ENCODE data around the gene LRRC14B. TPM values are rescaled to one million over a fixed set of nuclear protein-coding genes. Genes with fewer than 3 reads are reported as not detected.

The LRRC14B gene
- total and polyA plus RNA-seq, 4 donors = 0.09 TPM; not detected in 3

DNA sequence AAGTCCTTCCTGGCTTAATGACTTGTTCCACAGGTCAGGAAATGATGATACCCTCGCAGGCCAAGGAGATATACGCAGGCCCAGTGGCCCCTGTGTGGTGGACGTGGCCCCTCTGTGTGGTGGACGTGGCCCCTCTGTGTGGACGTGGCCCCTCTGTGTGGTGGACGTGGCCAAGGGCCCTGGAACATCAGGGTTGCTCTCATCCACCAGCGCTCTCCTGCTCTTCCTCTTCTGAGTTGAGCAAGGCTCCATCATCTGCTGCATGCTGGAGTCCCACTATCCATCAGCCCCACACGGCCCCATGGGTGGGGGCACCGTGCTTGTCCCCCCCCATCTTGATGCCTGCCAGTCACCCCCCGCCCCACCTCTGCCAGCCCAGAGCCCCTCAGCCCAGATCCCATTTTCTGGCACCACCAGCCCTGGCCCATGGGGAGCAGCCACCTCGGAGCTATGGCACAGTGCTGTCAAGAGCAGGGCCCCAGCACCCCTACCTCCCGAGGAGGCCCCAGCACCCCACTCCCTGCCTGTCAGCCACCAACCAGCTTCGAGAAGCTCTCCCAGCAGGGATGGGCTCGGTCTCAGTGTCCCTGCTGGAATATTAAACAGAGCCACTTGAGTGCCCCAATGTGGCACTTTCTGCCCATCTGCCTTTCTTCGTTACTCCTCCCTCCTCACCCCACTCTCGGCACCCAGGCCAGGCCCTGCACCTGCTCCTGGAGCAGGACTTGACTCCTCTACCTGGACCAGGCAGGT, 8.1 kb downstream of the LRRC14B start:
- DNase-seq (ENCODE audit: low spot score) = no peak
- Histone ChIP-seq H3K4me3 (ENCODE audit: low read depth in 1 of 3, low read length in 3 of 3) (no peak overlapping the region), H3K4me1 (ENCODE audit: control insufficient read depth in 4 of 4, insufficient read depth in 4 of 4, low read length in 3 of 4) (no peaks in the 10 kb centered on the region), H3K9ac (ENCODE audit: low read depth in 1 of 2, low read length in 2 of 2) (no peak overlapping the region), H3K27ac (ENCODE audit: low read depth in 1 of 2, low read length in 2 of 2) (no peak overlapping the region), H3K27me3 (ENCODE audit: control insufficient read depth in 4 of 4, insufficient read depth in 4 of 4, low read length in 3 of 4) (no peaks in the 10 kb centered on the region), H3K9me3 (ENCODE audit: control insufficient read depth in 4 of 4, low read length in 3 of 4) (no peaks in the 10 kb centered on the region), H3K36me3 (ENCODE audit: control insufficient read depth in 4 of 4, insufficient read depth in 3 of 4, low read depth in 1 of 4, low read length in 3 of 4) (peaks cover 0 to 9% (median 2%) of the 10 kb centered on the region in 4 donors)
- WGBS = 98% methylated on average over 16 of the region's 16 CpGs
- no peak for TF ChIP-seq JUND (IDR thresholded peaks at IDR 0.05)
- no peak for TF ChIP-seq HNF4A (conservative IDR thresholded peaks at IDR 0.05)
- TF ChIP-seq HNF4G (IDR thresholded peaks at IDR 0.05) = no peak
- TF ChIP-seq EGR1 (IDR thresholded peaks at IDR 0.05; ENCODE audit: low read depth in 2 of 2) = no peak

- TF ChIP-seq GABPA (IDR thresholded peaks at IDR 0.05 in 1 of 2, conservative IDR thresholded peaks at IDR 0.05 in 1 of 2) (no peak), MAX (IDR thresholded peaks at IDR 0.05) (no peak), SP1 (IDR thresholded peaks at IDR 0.05) (no peak), YY1 (IDR thresholded peaks at IDR 0.05) (no peak), CTCF (IDR thresholded peaks at IDR 0.05; ENCODE audit: low read depth, low read length, missing input control) (no peak), TAF1 (conservative IDR thresholded peaks at IDR 0.05) (no peak), REST (IDR thresholded peaks at IDR 0.05) (no peak), RXRA (IDR thresholded peaks at IDR 0.05) (no peak), FOXA2 (IDR thresholded peaks at IDR 0.05) (no peak), NR2F2 (IDR thresholded peaks at IDR 0.05) (no peak), FOXA1 (IDR thresholded peaks at IDR 0.05) (no peak), HNF4A (conservative IDR thresholded peaks at IDR 0.05) (no peak), EGR1 (IDR thresholded peaks at IDR 0.05; ENCODE audit: low read depth in 2 of 2) (no peak), JUND (IDR thresholded peaks at IDR 0.05) (no peak), HNF4G (IDR thresholded peaks at IDR 0.05) (no peak), RAD21 (IDR thresholded peaks at IDR 0.05) (no peak)
- TF ChIP-seq, protein P1, sequence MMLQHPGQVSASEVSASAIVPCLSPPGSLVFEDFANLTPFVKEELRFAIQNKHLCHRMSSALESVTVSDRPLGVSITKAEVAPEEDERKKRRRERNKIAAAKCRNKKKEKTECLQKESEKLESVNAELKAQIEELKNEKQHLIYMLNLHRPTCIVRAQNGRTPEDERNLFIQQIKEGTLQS (IDR thresholded peaks at IDR 0.05) = no peak
- TF ChIP-seq, protein P2, sequence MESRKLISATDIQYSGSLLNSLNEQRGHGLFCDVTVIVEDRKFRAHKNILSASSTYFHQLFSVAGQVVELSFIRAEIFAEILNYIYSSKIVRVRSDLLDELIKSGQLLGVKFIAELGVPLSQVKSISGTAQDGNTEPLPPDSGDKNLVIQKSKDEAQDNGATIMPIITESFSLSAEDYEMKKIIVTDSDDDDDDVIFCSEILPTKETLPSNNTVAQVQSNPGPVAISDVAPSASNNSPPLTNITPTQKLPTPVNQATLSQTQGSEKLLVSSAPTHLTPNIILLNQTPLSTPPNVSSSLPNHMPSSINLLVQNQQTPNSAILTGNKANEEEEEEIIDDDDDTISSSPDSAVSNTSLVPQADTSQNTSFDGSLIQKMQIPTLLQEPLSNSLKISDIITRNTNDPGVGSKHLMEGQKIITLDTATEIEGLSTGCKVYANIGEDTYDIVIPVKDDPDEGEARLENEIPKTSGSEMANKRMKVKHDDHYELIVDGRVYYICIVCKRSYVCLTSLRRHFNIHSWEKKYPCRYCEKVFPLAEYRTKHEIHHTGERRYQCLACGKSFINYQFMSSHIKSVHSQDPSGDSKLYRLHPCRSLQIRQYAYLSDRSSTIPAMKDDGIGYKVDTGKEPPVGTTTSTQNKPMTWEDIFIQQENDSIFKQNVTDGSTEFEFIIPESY (IDR thresholded peaks at IDR 0.05) = no peak
- Histone ChIP-seq H3K4me3 (ENCODE audit: low read depth in 1 of 3, low read length in 3 of 3) (no peak overlapping the region), H3K27me3 (ENCODE audit: control insufficient read depth in 4 of 4, insufficient read depth in 4 of 4, low read length in 3 of 4) (no peaks in the 10 kb centered on the region), H3K9ac (ENCODE audit: low read depth in 1 of 2, low read length in 2 of 2) (no peak overlapping the region), H3K36me3 (ENCODE audit: control insufficient read depth in 4 of 4, insufficient read depth in 3 of 4, low read depth in 1 of 4, low read length in 3 of 4) (peaks cover 0 to 17% (median 4%) of the 10 kb centered on the region in 4 donors), H3K9me3 (ENCODE audit: control insufficient read depth in 4 of 4, low read length in 3 of 4) (no peaks in the 10 kb centered on the region), H3K27ac (ENCODE audit: low read depth in 1 of 2, low read length in 2 of 2) (no peak overlapping the region), H3K4me1 (ENCODE audit: control insufficient read depth in 4 of 4, insufficient read depth in 4 of 4, low read length in 3 of 4) (no peaks in the 10 kb centered on the region)
- 94% methylated on average over 23 of the region's 23 CpGs for WGBS
- DNase-seq (ENCODE audit: low spot score) = no peak
Measured at GRCh38 chr5:199950-200645, 8.8 kb downstream of the LRRC14B start.

Data from liver (tissue), 9 donors.